Testis (tissue), 3 donors: Measurements from ENCODE around the gene GRM7. TPM values are rescaled to one million over a fixed set of nuclear protein-coding genes. Genes with fewer than 3 reads are reported as not detected.
A peak's percentile ranks its signal among the peaks of the same experiment; 100 is the strongest.

Experiments
- DNase-seq: peaks from one replicate; pipeline ENCODE4 v3.0.0-alpha.2; 2019
- H3K27ac ChIP-seq, 2 donors: fragments of 200-600 bp; sonication (generic); one replicate each; pipeline ENCODE4 v1.5.1; 2019
- H3K27me3 ChIP-seq: fragments of 200-600 bp; sonication (generic); one replicate; pipeline ENCODE4 v1.5.1; 2019
- H3K36me3 ChIP-seq: fragments of 200-600 bp; sonication (generic); one replicate; pipeline ENCODE4 v1.5.1; 2017; ENCODE audit warnings: low read depth; ENCODE audit errors: missing control alignments
- H3K4me1 ChIP-seq: fragments of 200-600 bp; sonication (generic); one replicate; pipeline ENCODE4 v1.5.1; 2019
- H3K4me3 ChIP-seq, 2 donors: fragments of 200-600 bp; sonication (generic); one replicate each; pipeline ENCODE4 v1.5.1; 2017 to 2019
- H3K9me3 ChIP-seq: fragments of 200-600 bp; sonication (generic); one replicate; pipeline ENCODE4 v1.5.1; 2017
- POLR2A ChIP-seq: fragments of 450-650 bp; IDR thresholded peaks from one replicate; pipeline ENCODE4 v1.6.1; 2017; ENCODE audit warnings: antibody characterized with exemption, mild to moderate bottlenecking, moderate library complexity
- WGBS, 2 donors: methylation state at CpG; one replicate each; pipeline ENCODE4 v1.1.5; 2018; 5-methylcytosine and 5-hydroxymethylcytosine counted together
- intact Hi-C: fragments of 100-400 bp; cut with DNase I; formaldehyde crosslinking; loops from one replicate; pipeline ENCODE4 v1.15.1; 2023; ENCODE audit warnings: low total_unique reads
- polyA plus RNA-seq: library from polyadenylated mRNA; stranded (reverse); fragments of 350-450 nt; fragmentation: Illumina TruSeq; extraction: RNeasy Lipid Tissue Mini Kit (QIAGEN cat#74804); gene quantifications from one replicate; pipeline ENCODE4 v1.2.3, GENCODE V29; 2014; ENCODE audit warnings: low read depth, low replicate concordance; ENCODE audit not compliant: insufficient read depth
- total RNA-seq, 2 donors: library from RNA; depleted of rRNA; stranded (reverse); fragments of >200 nt; gene quantifications; one replicate each; pipeline ENCODE4 v1.2.3, GENCODE V29; 2016
- TF ChIP-seq, protein P1 (sequence below), 3 experiments: fragments of 450-650 bp in 2 of 3; fragments of 200-600 bp in 1 of 3; sonication (generic) in 1 of 3; IDR thresholded peaks; one replicate each; pipeline ENCODE4 v1.5.1; 2016 to 2019; ENCODE audit warnings: antibody characterized with exemption in 3 of 3, mild to moderate bottlenecking in 2 of 3, moderate library complexity in 1 of 3

The GRM7 gene
- total and polyA plus RNA-seq, 3 donors from 2014 or later = 2.0 to 3.2 (median 2.7) TPM

DNA sequence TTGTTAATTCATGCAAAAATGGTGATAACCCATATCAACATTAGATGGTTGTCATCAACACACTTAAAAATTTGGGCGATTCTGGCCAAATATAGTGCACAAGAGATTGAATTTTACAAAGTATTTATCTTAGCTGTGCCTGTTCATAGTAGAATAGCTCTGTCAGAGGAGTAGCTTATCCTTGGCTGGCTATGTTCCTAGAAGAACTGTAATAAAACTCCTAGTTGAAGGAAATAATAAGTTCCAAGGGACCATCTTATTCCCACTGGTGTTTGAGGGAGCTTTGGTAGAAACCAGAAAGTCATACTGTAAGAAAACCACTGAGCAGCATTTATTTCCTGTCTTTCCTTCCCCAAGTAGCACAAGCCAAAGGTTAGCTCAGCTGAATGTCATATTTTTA is 201.8 kb downstream of the GRM7 start:
- intact Hi-C loops = no loop called here
- Histone ChIP-seq H3K36me3 (no peaks in the 10 kb centered on the region), H3K27me3 (no peaks in the 10 kb centered on the region), H3K4me3 (no peak overlapping the region), H3K9me3 (no peaks in the 10 kb centered on the region), H3K4me1 (no peaks in the 10 kb centered on the region), H3K27ac (no peak overlapping the region)
- TF ChIP-seq, protein P1, sequence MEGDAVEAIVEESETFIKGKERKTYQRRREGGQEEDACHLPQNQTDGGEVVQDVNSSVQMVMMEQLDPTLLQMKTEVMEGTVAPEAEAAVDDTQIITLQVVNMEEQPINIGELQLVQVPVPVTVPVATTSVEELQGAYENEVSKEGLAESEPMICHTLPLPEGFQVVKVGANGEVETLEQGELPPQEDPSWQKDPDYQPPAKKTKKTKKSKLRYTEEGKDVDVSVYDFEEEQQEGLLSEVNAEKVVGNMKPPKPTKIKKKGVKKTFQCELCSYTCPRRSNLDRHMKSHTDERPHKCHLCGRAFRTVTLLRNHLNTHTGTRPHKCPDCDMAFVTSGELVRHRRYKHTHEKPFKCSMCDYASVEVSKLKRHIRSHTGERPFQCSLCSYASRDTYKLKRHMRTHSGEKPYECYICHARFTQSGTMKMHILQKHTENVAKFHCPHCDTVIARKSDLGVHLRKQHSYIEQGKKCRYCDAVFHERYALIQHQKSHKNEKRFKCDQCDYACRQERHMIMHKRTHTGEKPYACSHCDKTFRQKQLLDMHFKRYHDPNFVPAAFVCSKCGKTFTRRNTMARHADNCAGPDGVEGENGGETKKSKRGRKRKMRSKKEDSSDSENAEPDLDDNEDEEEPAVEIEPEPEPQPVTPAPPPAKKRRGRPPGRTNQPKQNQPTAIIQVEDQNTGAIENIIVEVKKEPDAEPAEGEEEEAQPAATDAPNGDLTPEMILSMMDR (IDR thresholded peaks at IDR 0.05) = no peak
- no peak for TF ChIP-seq POLR2A
- DNase-seq = no peak
- 45 to 49% methylated on average over 1 of the region's 1 CpG for WGBS, 2 donors

DNA sequence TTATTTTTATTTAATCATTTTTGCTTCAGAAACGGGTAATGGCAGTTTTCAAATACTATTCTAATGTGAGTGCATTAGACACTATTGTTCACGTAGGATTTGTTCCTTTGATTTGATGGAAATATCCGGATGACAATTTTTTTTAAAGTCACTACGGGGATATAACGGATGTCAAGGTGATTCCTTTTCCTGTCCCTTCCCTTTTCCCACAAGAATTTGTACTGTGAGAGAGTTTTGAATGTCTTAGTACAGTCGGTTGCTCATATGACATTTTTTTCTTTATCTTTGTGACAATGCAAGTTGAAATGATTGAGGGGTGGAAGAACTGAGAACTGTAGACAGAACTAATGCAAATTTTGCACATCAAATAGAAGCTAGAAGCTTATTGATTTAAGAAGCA is 209.5 kb downstream of the GRM7 start:
- no peak overlapping the region for H3K27ac ChIP-seq
- no peaks in the 10 kb centered on the region for H3K9me3 ChIP-seq
- WGBS, 2 donors = 70 to 73% methylated on average over 6 of the region's 6 CpGs
- no peaks in the 10 kb centered on the region for H3K36me3 ChIP-seq
- H3K4me3 ChIP-seq = no peak overlapping the region
- intact Hi-C loops = no loop called here
- H3K4me1 ChIP-seq = no peaks in the 10 kb centered on the region
- no peak for DNase-seq
- no peaks in the 10 kb centered on the region for H3K27me3 ChIP-seq
- TF ChIP-seq, protein P1 (IDR thresholded peaks at IDR 0.05) = no peak
- TF ChIP-seq POLR2A = no peak

DNA sequence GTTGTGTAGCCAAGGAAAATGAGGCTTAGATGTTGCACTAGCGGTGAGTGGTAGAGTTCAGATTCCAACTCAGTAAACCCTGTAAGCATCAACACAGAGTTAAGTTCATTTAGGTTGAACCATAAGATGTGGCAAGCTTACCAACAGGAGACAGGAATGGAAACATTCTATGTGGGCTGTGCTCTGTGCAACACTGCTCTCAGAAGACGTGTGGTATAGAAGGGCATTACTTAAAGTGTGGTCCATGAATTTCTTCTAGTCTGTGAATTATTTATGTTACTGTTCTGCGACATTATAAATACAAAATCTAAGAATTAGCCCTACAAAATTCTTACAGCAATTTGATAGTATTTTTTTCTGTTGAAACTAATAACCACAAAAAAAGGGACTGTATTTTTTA is 213.3 kb downstream of the GRM7 start:
- Histone ChIP-seq H3K27ac (no peak overlapping the region), H3K9me3 (no peaks in the 10 kb centered on the region), H3K36me3 (no peaks in the 10 kb centered on the region), H3K4me1 (no peaks in the 10 kb centered on the region), H3K4me3 (no peak overlapping the region), H3K27me3 (no peaks in the 10 kb centered on the region)
- TF ChIP-seq, protein P1 (IDR thresholded peaks at IDR 0.05) = peak in 1 of 3 experiments; percentile 6
- TF ChIP-seq POLR2A = no peak
- WGBS, 2 donors = 75 to 82% methylated on average over 3 of the region's 3 CpGs
- intact Hi-C loops = no loop called here
- no peak for DNase-seq

DNA sequence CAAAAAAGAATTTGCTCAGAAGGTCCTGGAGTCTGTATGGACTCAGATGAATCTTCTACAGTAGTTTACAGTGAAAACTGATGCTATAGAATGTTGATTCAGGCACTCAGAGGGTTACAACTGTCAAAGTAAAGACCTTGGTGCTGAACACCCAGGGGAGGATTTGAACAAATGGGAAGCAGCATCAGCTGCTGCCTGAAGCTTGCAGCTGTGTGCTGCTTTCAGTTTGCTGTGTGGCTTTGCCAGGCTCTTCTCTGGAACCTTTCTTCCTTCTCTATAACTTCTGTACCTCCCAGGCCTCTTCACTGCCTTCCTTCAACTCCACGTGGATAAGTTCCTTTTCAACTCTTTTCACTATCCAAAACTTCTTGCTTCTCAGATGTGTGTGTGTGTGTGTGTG is 214.2 kb downstream of the GRM7 start:
- TF ChIP-seq, protein P1 (IDR thresholded peaks at IDR 0.05) = no peak
- TF ChIP-seq POLR2A = no peak
- Histone ChIP-seq H3K4me3 (no peak overlapping the region), H3K27me3 (no peaks in the 10 kb centered on the region), H3K4me1 (no peaks in the 10 kb centered on the region), H3K36me3 (no peaks in the 10 kb centered on the region), H3K9me3 (no peaks in the 10 kb centered on the region), H3K27ac (no peak overlapping the region)
- intact Hi-C loops = no loop called here
- DNase-seq = no peak
- 23 to 45% methylated on average over 1 of the region's 1 CpG for WGBS, 2 donors

DNA sequence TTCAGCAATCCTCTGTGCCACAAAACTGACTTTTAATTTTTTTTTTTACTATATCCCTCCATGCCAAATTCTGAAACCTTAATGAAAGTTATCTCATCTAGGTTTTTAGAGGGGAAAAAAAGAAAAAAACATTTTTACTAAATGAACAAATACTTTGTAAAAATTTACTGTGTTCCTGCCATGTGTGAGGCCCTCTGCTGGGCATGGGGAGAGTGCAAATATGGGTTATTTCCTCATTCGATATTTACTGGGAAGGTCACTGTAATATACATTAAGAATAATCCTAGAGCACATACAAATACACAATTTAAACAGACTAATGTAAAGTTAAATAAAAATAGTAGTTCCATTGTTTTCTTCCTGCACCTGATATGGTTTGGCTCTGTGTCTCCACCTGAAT is 215.0 kb downstream of the GRM7 start:
- Histone ChIP-seq H3K36me3 (no peaks in the 10 kb centered on the region), H3K4me3 (no peak overlapping the region), H3K27ac (no peak overlapping the region), H3K9me3 (no peaks in the 10 kb centered on the region), H3K27me3 (no peaks in the 10 kb centered on the region), H3K4me1 (no peaks in the 10 kb centered on the region)
- DNase-seq = no peak
- WGBS, 2 donors = 56 to 83% methylated on average over 1 of the region's 1 CpG
- no peak for TF ChIP-seq POLR2A
- TF ChIP-seq, protein P1 (IDR thresholded peaks at IDR 0.05) = no peak
- intact Hi-C loops = no loop called here
